DOHH2 (cell line): ENCODE results near the gene TTLL3.

Experiments used
- H3F3A ChIP-seq: fragments of 200-600 bp; sonication (generic), shearing (Covaris generic); 2 replicates; pipeline ENCODE4 v1.6.0; 2016; ENCODE audit warnings: antibody characterized with exemption, mild to moderate bottlenecking; ENCODE audit not compliant: control insufficient read depth, insufficient read depth
- H3K27ac ChIP-seq: fragments of 200-600 bp; sonication (generic); 2 replicates; pipeline ENCODE4 v1.5.1; 2014; ENCODE audit warnings: low read depth, mild to moderate bottlenecking, low read length, moderate library complexity
- H3K27me3 ChIP-seq: fragments of 200-600 bp; sonication (generic); 2 replicates; pipeline ENCODE4 v1.6.1; 2014; ENCODE audit warnings: mild to moderate bottlenecking, low read length, mixed read lengths; ENCODE audit not compliant: control insufficient read depth
- H3K36me3 ChIP-seq: fragments of 200-600 bp; sonication (generic); 2 replicates; pipeline ENCODE4 v1.6.1; 2014; ENCODE audit warnings: mild to moderate bottlenecking, low read length, moderate library complexity, mixed read lengths; ENCODE audit not compliant: control insufficient read depth
- H3K4me1 ChIP-seq: fragments of 200-600 bp; sonication (generic); 2 replicates; pipeline ENCODE4 v1.6.1; 2014; ENCODE audit warnings: mild to moderate bottlenecking, low read length, mixed read lengths; ENCODE audit not compliant: control insufficient read depth
- H3K4me2 ChIP-seq: fragments of 200-600 bp; sonication (generic); 2 replicates; pipeline ENCODE4 v1.6.0; 2014; ENCODE audit warnings: mild to moderate bottlenecking, low read length, moderate library complexity
- H3K4me3 ChIP-seq: fragments of 200-600 bp; sonication (generic); 2 replicates; pipeline ENCODE4 v1.5.1; 2014; ENCODE audit warnings: mild to moderate bottlenecking, low read length, mixed read lengths
- H3K79me2 ChIP-seq: fragments of 200-600 bp; sonication (generic); 2 replicates; pipeline ENCODE4 v1.6.1; 2014; ENCODE audit warnings: mild to moderate bottlenecking, low read length, mixed read lengths; ENCODE audit not compliant: control insufficient read depth
- H3K9me2 ChIP-seq: fragments of 200-600 bp; sonication (generic); replicated peaks from 2 replicates; pipeline ENCODE4 v1.6.1; 2014; ENCODE audit warnings: mild to moderate bottlenecking, low read length, mixed read lengths; ENCODE audit not compliant: control insufficient read depth
- H3K9me3 ChIP-seq: fragments of 200-600 bp; sonication (generic); 2 replicates; pipeline ENCODE4 v1.6.1; 2014; ENCODE audit warnings: antibody characterized with exemption, low read length, mixed read lengths; ENCODE audit not compliant: control insufficient read depth, insufficient read depth
- H4K20me1 ChIP-seq: fragments of 200-600 bp; sonication (generic); 2 replicates; pipeline ENCODE4 v1.6.0; 2014; ENCODE audit warnings: low read depth, mild to moderate bottlenecking, antibody characterized with exemption, low read length, moderate library complexity; ENCODE audit not compliant: control insufficient read depth, insufficient read depth
- CTCF ChIP-seq: fragments of 200-600 bp; sonication (generic); IDR thresholded peaks from one replicate; pipeline ENCODE4 v1.5.1; 2014; ENCODE audit warnings: antibody characterized with exemption, mild to moderate bottlenecking, low read depth, low read length; ENCODE audit not compliant: poor library complexity, severe bottlenecking
- EZH2phosphoT487 ChIP-seq: fragments of 200-600 bp; sonication (generic); IDR thresholded peaks from 2 replicates; pipeline ENCODE4 v1.6.1; 2017; ENCODE audit warnings: borderline replicate concordance, mild to moderate bottlenecking, antibody characterized with exemption, low read length, moderate library complexity, mixed read lengths

The TTLL3 gene

GRCh38 chr3:9794400-9794799 is 15.7 kb upstream of the TTLL3 start:
- H3K9me2 ChIP-seq = no peaks in the 10 kb centered on the region
- H3K27me3 ChIP-seq = no peaks in the 10 kb centered on the region
- peak overlapping the region; percentile 98 for H3K4me3 ChIP-seq
- peak overlapping the region; percentile 79 for H3K27ac ChIP-seq
- H3K36me3 ChIP-seq = peaks cover 85% of the 10 kb centered on the region
- no peak for TF ChIP-seq EZH2phosphoT487
- no peak for TF ChIP-seq CTCF
- H3K4me1 ChIP-seq = peaks cover 40% of the 10 kb centered on the region
- H3K4me2 ChIP-seq = peak overlapping the region; percentile 82
- peaks cover 83% of the 10 kb centered on the region for H3K79me2 ChIP-seq
- peaks cover 25% of the 10 kb centered on the region for H3F3A ChIP-seq
- H3K9me3 ChIP-seq = no peaks in the 10 kb centered on the region
- peaks cover 25% of the 10 kb centered on the region for H4K20me1 ChIP-seq

- Histone ChIP-seq H3K9me2 (no peaks in the 10 kb centered on the region), H3K9me3 (no peaks in the 10 kb centered on the region), H3K36me3 (peaks cover 85% of the 10 kb centered on the region), H3K27me3 (no peaks in the 10 kb centered on the region), H3F3A (peaks cover 25% of the 10 kb centered on the region), H4K20me1 (peaks cover 25% of the 10 kb centered on the region), H3K4me2 (peak overlapping the region; percentile 82), H3K79me2 (peaks cover 86% of the 10 kb centered on the region), H3K27ac (peak overlapping the region; percentile 79), H3K4me3 (peak overlapping the region; percentile 98), H3K4me1 (peaks cover 40% of the 10 kb centered on the region)
- TF ChIP-seq CTCF (no peak), EZH2phosphoT487 (no peak)
Observed at GRCh38 chr3:9795207-9795606, 14.9 kb upstream of the TTLL3 start.

DNA sequence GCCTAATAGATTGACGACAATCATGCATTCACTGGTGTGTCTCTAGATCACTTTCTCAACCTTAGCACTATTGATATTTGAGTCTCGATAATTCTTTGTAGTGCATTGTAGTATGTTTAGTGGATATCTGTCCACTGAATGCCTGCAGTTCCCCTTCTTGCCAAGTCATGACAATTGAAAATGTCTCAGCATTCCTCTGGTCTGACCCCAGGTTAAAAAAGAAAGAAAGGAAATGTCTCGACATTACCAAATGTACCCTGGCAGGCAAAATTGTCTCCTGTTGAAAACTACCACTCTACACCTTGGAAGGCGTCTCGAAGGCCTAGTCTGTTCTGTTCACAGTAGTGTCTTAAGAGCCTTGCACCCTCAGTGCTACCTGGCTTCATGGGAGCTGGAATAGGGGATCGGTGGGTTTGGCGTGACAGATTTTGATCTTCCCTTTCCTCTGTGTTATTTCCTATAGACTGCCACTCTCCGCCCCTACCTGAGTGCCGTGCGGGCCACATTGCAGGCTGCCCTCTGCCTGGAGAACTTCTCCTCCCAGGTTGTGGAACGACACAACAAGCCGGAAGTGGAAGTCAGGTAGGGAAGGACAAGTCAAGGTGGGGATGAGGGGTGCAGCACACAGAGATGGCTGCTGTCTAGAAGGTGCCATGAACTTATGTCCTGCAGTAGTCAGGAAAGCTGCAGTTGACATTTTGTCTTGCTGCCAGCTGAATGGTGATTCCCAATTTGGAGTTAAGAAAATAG is 12.7 kb upstream of the TTLL3 start:
- H3K27me3 ChIP-seq = no peaks in the 10 kb centered on the region
- peaks cover 27% of the 10 kb centered on the region for H3K4me1 ChIP-seq
- no peak overlapping the region for H3K27ac ChIP-seq
- H3K9me3 ChIP-seq = no peaks in the 10 kb centered on the region
- no peaks in the 10 kb centered on the region for H3K9me2 ChIP-seq
- H3F3A ChIP-seq = peaks cover 25% of the 10 kb centered on the region
- no peak overlapping the region for H3K4me3 ChIP-seq
- H3K4me2 ChIP-seq = no peak overlapping the region
- no peak for TF ChIP-seq CTCF
- no peak for TF ChIP-seq EZH2phosphoT487
- H3K79me2 ChIP-seq = peaks cover 73% of the 10 kb centered on the region
- peaks cover 25% of the 10 kb centered on the region for H4K20me1 ChIP-seq
- peaks cover 88% of the 10 kb centered on the region for H3K36me3 ChIP-seq
